HUES64 (cell line): ENCODE data around the gene TMCC1.

ENCODE experiments used
- H3K27ac ChIP-seq: 2 replicates; pipeline ENCODE4 v1.7.0; 2013; ENCODE audit warnings: low read depth, low read length, inconsistent platforms
- H3K27me3 ChIP-seq: 2 replicates; pipeline ENCODE4 v1.6.1; 2013; ENCODE audit warnings: mild to moderate bottlenecking, low read length; ENCODE audit not compliant: insufficient read depth
- H3K36me3 ChIP-seq: 2 replicates; pipeline ENCODE4 v1.6.1; 2013; ENCODE audit warnings: mild to moderate bottlenecking, low read length; ENCODE audit not compliant: insufficient read depth
- H3K4me1 ChIP-seq: 2 replicates; pipeline ENCODE4 v1.6.1; 2013; ENCODE audit warnings: mild to moderate bottlenecking, low read length, moderate library complexity; ENCODE audit not compliant: insufficient read depth
- H3K4me3 ChIP-seq: 2 replicates; pipeline ENCODE4 v1.5.1; 2013; ENCODE audit warnings: mild to moderate bottlenecking, low read length, moderate library complexity
- H3K9ac ChIP-seq: 2 replicates; pipeline ENCODE4 v1.6.1; 2013; ENCODE audit warnings: mild to moderate bottlenecking, low read depth, low read length
- H3K9me3 ChIP-seq: 2 replicates; pipeline ENCODE4 v1.6.1; 2013; ENCODE audit warnings: low read depth, low read length; ENCODE audit not compliant: insufficient read depth
- whole genome bisulfite sequencing: fragments of 150-250, 120-280 bp; methylation state at CpG from one replicate; pipeline ENCODE4 v1.1.7; 2013; ENCODE audit warnings: missing lambda C conversion rate; 5-methylcytosine and 5-hydroxymethylcytosine counted together

Gene TMCC1

GRCh38 chr3:129601713-129602112 is 291.8 kb downstream of the TMCC1 start:
- Histone ChIP-seq H3K9ac (no peak overlapping the region), H3K4me1 (peaks cover 60% of the 10 kb centered on the region), H3K36me3 (no peaks in the 10 kb centered on the region), H3K9me3 (no peaks in the 10 kb centered on the region), H3K27ac (no peak overlapping the region; the same call in 1 of the 2 replicates), H3K4me3 (no peak overlapping the region), H3K27me3 (peaks cover 21% of the 10 kb centered on the region)
- 93% methylated on average over 5 of the region's 5 CpGs for WGBS

- H3K27me3 ChIP-seq, result peaks cover 11% of the 10 kb centered on the region
- H3K36me3 ChIP-seq, result no peaks in the 10 kb centered on the region
- H3K4me3 ChIP-seq, result no peak overlapping the region
- H3K9me3 ChIP-seq, result no peaks in the 10 kb centered on the region
- H3K4me1 ChIP-seq, result peaks cover 64% of the 10 kb centered on the region
- H3K9ac ChIP-seq, result no peak overlapping the region
- H3K27ac ChIP-seq, result no peak overlapping the region; the same call in 1 of the 2 replicates
- 95% methylated on average over 2 of the region's 2 CpGs for WGBS
Observed at GRCh38 chr3:129600348-129600747, 293.2 kb downstream of the TMCC1 start.

GRCh38 chr3:129599607-129600006 is 293.9 kb downstream of the TMCC1 start:
- H3K27me3 ChIP-seq, result peaks cover 4% of the 10 kb centered on the region
- no peak overlapping the region for H3K4me3 ChIP-seq
- H3K27ac ChIP-seq, result peak overlapping the region; percentile 79; the same call in 1 of the 2 replicates
- WGBS, result 28% methylated on average over 5 of the region's 5 CpGs
- no peaks in the 10 kb centered on the region for H3K9me3 ChIP-seq
- H3K36me3 ChIP-seq, result no peaks in the 10 kb centered on the region
- no peak overlapping the region; the same call in 1 of the 2 replicates for H3K9ac ChIP-seq
- peaks cover 62% of the 10 kb centered on the region for H3K4me1 ChIP-seq

- no peak overlapping the region for H3K4me3 ChIP-seq
- 80% methylated on average over 19 of the region's 19 CpGs for WGBS
- no peak overlapping the region for H3K9ac ChIP-seq
- no peaks in the 10 kb centered on the region for H3K27me3 ChIP-seq
- peaks cover 64% of the 10 kb centered on the region for H3K4me1 ChIP-seq
- no peaks in the 10 kb centered on the region for H3K9me3 ChIP-seq
- peak overlapping the region; percentile 79; the same call in 1 of the 2 replicates for H3K27ac ChIP-seq
- H3K36me3 ChIP-seq, result no peaks in the 10 kb centered on the region
Observed at GRCh38 chr3:129599073-129599472, 294.4 kb downstream of the TMCC1 start.

GRCh38 chr3:129598484-129598883 is 295.0 kb downstream of the TMCC1 start:
- H3K4me3 ChIP-seq, result no peak overlapping the region
- no peaks in the 10 kb centered on the region for H3K27me3 ChIP-seq
- no peaks in the 10 kb centered on the region for H3K36me3 ChIP-seq
- H3K9me3 ChIP-seq, result no peaks in the 10 kb centered on the region
- peaks cover 66% of the 10 kb centered on the region for H3K4me1 ChIP-seq
- peak overlapping the region; percentile 40; the same call in 1 of the 2 replicates for H3K27ac ChIP-seq
- WGBS, result 83% methylated on average over 11 of the region's 11 CpGs
- H3K9ac ChIP-seq, result no peak overlapping the region

- H3K27ac ChIP-seq, result peak overlapping the region; percentile 40; the same call in 1 of the 2 replicates
- H3K36me3 ChIP-seq, result no peaks in the 10 kb centered on the region
- WGBS, result 45% methylated on average over 5 of the region's 5 CpGs
- no peak overlapping the region for H3K4me3 ChIP-seq
- H3K4me1 ChIP-seq, result peaks cover 66% of the 10 kb centered on the region
- no peaks in the 10 kb centered on the region for H3K9me3 ChIP-seq
- H3K9ac ChIP-seq, result 0 out of 2 replicates have a peak overlapping the region, but pooled peaks have one; percentile 23
- H3K27me3 ChIP-seq, result no peaks in the 10 kb centered on the region
Observed at GRCh38 chr3:129598000-129598381, 295.5 kb downstream of the TMCC1 start.
